ENCODE results near the gene OBSL1. TPM values are rescaled to one million over a fixed set of nuclear protein-coding genes. Genes with fewer than 3 reads are reported as not detected.

Gene OBSL1
- total and polyA plus RNA-seq, 2 of the 4 experiments (the other 2 are of a cell fraction) = 21.5 to 51.2 TPM

- Histone ChIP-seq H3K36me3 (ENCODE audit: control insufficient read depth, insufficient read depth, low read length) (peaks cover 26% of the 10 kb centered on the region), H3K9me3 (ENCODE audit: control insufficient read depth, insufficient read depth, low read length) (no peaks in the 10 kb centered on the region), H2AFZ (replicated peaks; ENCODE audit: low read length, poor library complexity) (peak overlapping the region; percentile 86), H3K27ac (ENCODE audit: insufficient read depth, low read length) (no peak overlapping the region), H2AK9ac (replicated peaks; ENCODE audit: low read depth, low read length, poor library complexity) (peak overlapping the region; percentile 82), H3K9ac (ENCODE audit: low read depth, low read length) (no peak overlapping the region), H4K20me1 (ENCODE audit: insufficient read depth, low read length) (peaks cover 28% of the 10 kb centered on the region), H3K27me3 (ENCODE audit: control insufficient read depth, insufficient read depth, low read length) (no peaks in the 10 kb centered on the region), H3K79me1 (ENCODE audit: low read depth in 1 of 2, low read length in 2 of 2) (peaks cover 6 to 38% of the 10 kb centered on the region in 2 experiments; a peak in 3 of 4 replicates), H3K4ac (ENCODE audit: low read depth, low read length) (no peak overlapping the region), H3K9me1 (ENCODE audit: insufficient read depth, low read length) (peaks cover 2% of the 10 kb centered on the region; the same call in 1 of the 2 replicates), H3K14ac (replicated peaks; ENCODE audit: low read depth, low read length) (no peak overlapping the region; the same call in 1 of the 2 replicates), H4K5ac (ENCODE audit: low read depth, low read length) (no peak overlapping the region), H3K4me2 (ENCODE audit: low read depth, low read length) (peak overlapping the region; percentile 76; the same call in 1 of the 2 replicates), H3K4me1 (ENCODE audit: control insufficient read depth, insufficient read depth, low read length) (peaks cover 24% of the 10 kb centered on the region), H2BK120ac (ENCODE audit: low read depth, low read length) (no peak overlapping the region), H2AK5ac (ENCODE audit: low read depth, low read length) (peak overlapping the region; percentile 48), H3K4me3 (ENCODE audit: insufficient read depth, low read depth, low read length) (peak overlapping the region; percentile 16), H2BK20ac (ENCODE audit: low read depth, low read length) (no peak overlapping the region), H3K23ac (ENCODE audit: low read depth, low read length) (no peak overlapping the region), H3K56ac (ENCODE audit: extremely low read depth, insufficient read depth, low read length) (no peak overlapping the region), H2BK5ac (ENCODE audit: low read depth, low read length, poor library complexity, severe bottlenecking) (no peak overlapping the region), H4K8ac (ENCODE audit: low read depth in 2 of 2, low read length in 2 of 2) (no peak overlapping the region), H4K91ac (ENCODE audit: insufficient read depth, low read depth, low read length) (no peak overlapping the region), H3K18ac (ENCODE audit: low read depth, low read length) (no peak overlapping the region), H2BK15ac (ENCODE audit: low read depth, low read length) (no peak overlapping the region; the same call in 2 of the 3 replicates)
- ATAC-seq (ENCODE audit: low read depth) (no peak), DNase-seq (peak; percentile 56)
- 13% methylated on average over 26 of the region's 48 CpGs; no CpG with 5 or more reads in 1 of the 2 experiments for WGBS, 2 experiments (ENCODE audit: extremely low coverage in 2 of 2, insufficient read length in 1 of 2)
- dilution Hi-C loops (cut with HindIII; ENCODE audit: low sequenced_read_pairs, unreplicated experiment) (no loop called here), intact Hi-C loops (cut with micrococcal nuclease) (loop anchor here (1.0 to 2.0 kb wide), 3 partner anchors 55 to 148 kb away; partner anchors contain the start of gene STK11IP), in situ Hi-C loops (cut with MboI; ENCODE audit: low sequenced_read_pairs) (no loop called here)
- CTCF ChIA-PET = interaction anchor here (0.6 to 1.4 kb wide), 6 partner anchors 10 to 148 kb away, joined by 3 to 5 read pairs (median 4); no protein-coding TSS in a partner anchor
- peak; percentile 59 for TF ChIP-seq RAD21 (IDR thresholded peaks at IDR 0.05; ENCODE audit: low read length)
- no peak for TF ChIP-seq BHLHE40 (IDR thresholded peaks at IDR 0.05; ENCODE audit: low read depth, low read length)
- no peak for TF ChIP-seq MAFK (IDR thresholded peaks at IDR 0.05; ENCODE audit: low read depth, low read length)
- no peak for TF ChIP-seq RFX5 (IDR thresholded peaks at IDR 0.05; ENCODE audit: low read depth, low read length)
- TF ChIP-seq RCOR1 (IDR thresholded peaks at IDR 0.05; ENCODE audit: insufficient replicate concordance, low read length) = no peak
- no peak for TF ChIP-seq USF2 (IDR thresholded peaks at IDR 0.05; ENCODE audit: low read depth, low read length)
- TF ChIP-seq ELK1 (IDR thresholded peaks at IDR 0.05; ENCODE audit: borderline replicate concordance, low read depth, low read length) = no peak
- TF ChIP-seq, protein P1, sequence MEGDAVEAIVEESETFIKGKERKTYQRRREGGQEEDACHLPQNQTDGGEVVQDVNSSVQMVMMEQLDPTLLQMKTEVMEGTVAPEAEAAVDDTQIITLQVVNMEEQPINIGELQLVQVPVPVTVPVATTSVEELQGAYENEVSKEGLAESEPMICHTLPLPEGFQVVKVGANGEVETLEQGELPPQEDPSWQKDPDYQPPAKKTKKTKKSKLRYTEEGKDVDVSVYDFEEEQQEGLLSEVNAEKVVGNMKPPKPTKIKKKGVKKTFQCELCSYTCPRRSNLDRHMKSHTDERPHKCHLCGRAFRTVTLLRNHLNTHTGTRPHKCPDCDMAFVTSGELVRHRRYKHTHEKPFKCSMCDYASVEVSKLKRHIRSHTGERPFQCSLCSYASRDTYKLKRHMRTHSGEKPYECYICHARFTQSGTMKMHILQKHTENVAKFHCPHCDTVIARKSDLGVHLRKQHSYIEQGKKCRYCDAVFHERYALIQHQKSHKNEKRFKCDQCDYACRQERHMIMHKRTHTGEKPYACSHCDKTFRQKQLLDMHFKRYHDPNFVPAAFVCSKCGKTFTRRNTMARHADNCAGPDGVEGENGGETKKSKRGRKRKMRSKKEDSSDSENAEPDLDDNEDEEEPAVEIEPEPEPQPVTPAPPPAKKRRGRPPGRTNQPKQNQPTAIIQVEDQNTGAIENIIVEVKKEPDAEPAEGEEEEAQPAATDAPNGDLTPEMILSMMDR (conservative IDR thresholded peaks at IDR 0.05; ENCODE audit: low read depth, low read length) = peak; percentile 67
- no peak for TF ChIP-seq POLR2A (IDR thresholded peaks at IDR 0.05; ENCODE audit: low read depth, low read length)
- TF ChIP-seq SMC3 (IDR thresholded peaks at IDR 0.05; ENCODE audit: low read depth, low read length) = peak; percentile 38
- no peak for TF ChIP-seq CHD1 (IDR thresholded peaks at IDR 0.05; ENCODE audit: low read depth, low read length)
- TF ChIP-seq MAZ (IDR thresholded peaks at IDR 0.05; ENCODE audit: borderline replicate concordance, low read depth, low read length) = no peak
- TF ChIP-seq CEBPB (IDR thresholded peaks at IDR 0.05; ENCODE audit: low read depth, low read length) = no peak
- POLR2A ChIA-PET (ENCODE audit: unreplicated experiment) = no interaction called here
- BruUV-seq (replicated peaks) = no TSS peak
Measured at GRCh38 chr2:219541611-219542180, 29.6 kb downstream of the OBSL1 start.
